Measurements from ENCODE around the gene OSBPL5. TPM values are rescaled to one million over a fixed set of nuclear protein-coding genes. Genes with fewer than 3 reads are reported as not detected.

OSBPL5 gene
- total and polyA plus RNA-seq, 9 of the 15 experiments (the other 6 are each of a cell fraction or from before 2014, with no cell fraction given) = 0.06 to 14.8 (median 3.2) TPM

GRCh38 chr11:3158821-3159220, 6.3 kb downstream of the OSBPL5 start:
- no peak overlapping the region for H3K4me2 ChIP-seq (ENCODE audit: insufficient read depth, low read length)
- H3K27ac ChIP-seq (ENCODE audit: extremely low read depth, low read depth, low read length) = no peak overlapping the region
- H3K4me3 ChIP-seq = no peak overlapping the region
- DNase-seq (ENCODE audit: extremely low read depth in 1 of 4, low spot score in 3 of 4) (no peak), ATAC-seq (no peak), FAIRE-seq (no peak)
- ChIA-PET POLR2A (interaction anchor here (1.1 kb wide), 1 partner anchor 8 kb away, joined by 4 read pairs; no protein-coding TSS in a partner anchor), CTCF (ENCODE audit: low intra/inter-chr PET ratio) (no interaction called here)
- no peaks in the 10 kb centered on the region for H3K27me3 ChIP-seq (ENCODE audit: control insufficient read depth in 2 of 2, insufficient read depth in 2 of 2, low read length in 2 of 2)
- no peak overlapping the region for H2AFZ ChIP-seq (ENCODE audit: low read depth, low read length)
- peaks cover 33% of the 10 kb centered on the region for H4K20me1 ChIP-seq (replicated peaks; ENCODE audit: control insufficient read depth, insufficient read depth, low read length)
- H3K36me3 ChIP-seq (ENCODE audit: control insufficient read depth, insufficient read depth, low read length) = no peaks in the 10 kb centered on the region
- H3K9me1 ChIP-seq (ENCODE audit: control insufficient read depth, insufficient read depth, low read length) = peaks cover 10% of the 10 kb centered on the region
- TF ChIP-seq ZNF644 (tag; IDR thresholded peaks at IDR 0.05; ENCODE audit: low read depth) (no peak), MBD1 (CRISPR knock-in tag; IDR thresholded peaks at IDR 0.05) (no peak), FUS (optimal IDR thresholded peaks at IDR 0.05; ENCODE audit: low read depth, low read length) (no peak), RFX5 (IDR thresholded peaks at IDR 0.05; ENCODE audit: low read depth, low read length) (no peak), ATF1 (CRISPR knock-in tag; IDR thresholded peaks at IDR 0.05) (no peak), ATF1 (tag; IDR thresholded peaks at IDR 0.05) (no peak), KAT7 (CRISPR knock-in tag; IDR thresholded peaks at IDR 0.05; ENCODE audit: borderline replicate concordance) (no peak), SOX6 (IDR thresholded peaks at IDR 0.05) (no peak), EP400 (IDR thresholded peaks at IDR 0.05) (no peak), CTBP1 (IDR thresholded peaks at IDR 0.05; ENCODE audit: borderline replicate concordance) (no peak), TCF7 (IDR thresholded peaks at IDR 0.05; ENCODE audit: borderline replicate concordance) (no peak), NCOA1 (IDR thresholded peaks at IDR 0.05; ENCODE audit: low read depth) (no peak), BACH1 (tag; IDR thresholded peaks at IDR 0.05) (no peak), SRSF7 (optimal IDR thresholded peaks at IDR 0.05; ENCODE audit: low read depth, low read length) (no peak), ASH1L (IDR thresholded peaks at IDR 0.05; ENCODE audit: borderline replicate concordance, low read depth, partially characterized antibody) (no peak), HNRNPL (IDR thresholded peaks at IDR 0.05; ENCODE audit: low read depth, low read length) (no peak), MAFG (tag; conservative IDR thresholded peaks at IDR 0.05) (no peak), SNRNP70 (optimal IDR thresholded peaks at IDR 0.05; ENCODE audit: low read depth, low read length) (no peak), PML (IDR thresholded peaks at IDR 0.05; ENCODE audit: low read length) (no peak)
- TF ChIP-seq, protein P1, sequence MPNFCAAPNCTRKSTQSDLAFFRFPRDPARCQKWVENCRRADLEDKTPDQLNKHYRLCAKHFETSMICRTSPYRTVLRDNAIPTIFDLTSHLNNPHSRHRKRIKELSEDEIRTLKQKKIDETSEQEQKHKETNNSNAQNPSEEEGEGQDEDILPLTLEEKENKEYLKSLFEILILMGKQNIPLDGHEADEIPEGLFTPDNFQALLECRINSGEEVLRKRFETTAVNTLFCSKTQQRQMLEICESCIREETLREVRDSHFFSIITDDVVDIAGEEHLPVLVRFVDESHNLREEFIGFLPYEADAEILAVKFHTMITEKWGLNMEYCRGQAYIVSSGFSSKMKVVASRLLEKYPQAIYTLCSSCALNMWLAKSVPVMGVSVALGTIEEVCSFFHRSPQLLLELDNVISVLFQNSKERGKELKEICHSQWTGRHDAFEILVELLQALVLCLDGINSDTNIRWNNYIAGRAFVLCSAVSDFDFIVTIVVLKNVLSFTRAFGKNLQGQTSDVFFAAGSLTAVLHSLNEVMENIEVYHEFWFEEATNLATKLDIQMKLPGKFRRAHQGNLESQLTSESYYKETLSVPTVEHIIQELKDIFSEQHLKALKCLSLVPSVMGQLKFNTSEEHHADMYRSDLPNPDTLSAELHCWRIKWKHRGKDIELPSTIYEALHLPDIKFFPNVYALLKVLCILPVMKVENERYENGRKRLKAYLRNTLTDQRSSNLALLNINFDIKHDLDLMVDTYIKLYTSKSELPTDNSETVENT (CRISPR knock-in tag; IDR thresholded peaks at IDR 0.05) = no peak
- peaks cover 19 to 76% of the 10 kb centered on the region in 2 experiments for H3K4me1 ChIP-seq (replicated peaks in 1 of 2; ENCODE audit: control insufficient read depth in 2 of 2, insufficient read depth in 2 of 2, low read length in 2 of 2)
- peaks cover 31% of the 10 kb centered on the region for H3K79me2 ChIP-seq (ENCODE audit: control insufficient read depth, insufficient read depth, low read length)
- 73% methylated on average over 12 of the region's 13 CpGs for WGBS (ENCODE audit: insufficient coverage, low coverage, missing lambda C conversion rate)
- in situ Hi-C loops (cut with MboI) (no loop called here), intact Hi-C loops (cut with micrococcal nuclease) (no loop called here)
- H3K9ac ChIP-seq (ENCODE audit: insufficient read depth in 1 of 2, low read depth in 2 of 2, low read length in 2 of 2) = no peak overlapping the region
- no TSS peak for BruUV-seq (replicated peaks)
- H3K9me3 ChIP-seq (replicated peaks; ENCODE audit: control insufficient read depth, insufficient read depth, low read depth, low read length) = no peaks in the 10 kb centered on the region
